K562 (cell line): ENCODE measurements around the gene MYL6B. TPM values are rescaled to one million over a fixed set of nuclear protein-coding genes. Genes with fewer than 3 reads are reported as not detected.

ENCODE experiments used
- CCNT2 ChIP-seq: IDR thresholded peaks from 2 replicates; pipeline ENCODE4 v1.6.1; 2011; ENCODE audit warnings: borderline replicate concordance, low read depth, mild to moderate bottlenecking, moderate library complexity, mixed read lengths, low read length; ENCODE audit not compliant: insufficient read length; ENCODE audit errors: extremely low read depth
- ELF4 ChIP-seq: fragments of 450-650 bp; formaldehyde crosslinking; IDR thresholded peaks from 2 replicates; pipeline ENCODE4 v1.4.0; 2022; ENCODE audit warnings: missing genetic modification characterization
- HOMEZ ChIP-seq: fragments of 250-450 bp; sonication (Bioruptor Pico); IDR thresholded peaks from 2 replicates; pipeline ENCODE4 v1.4.0; 2020; ENCODE audit warnings: mild to moderate bottlenecking, moderate library complexity
- NCOA2 ChIP-seq, 2 experiments: fragments of 450-650 bp; IDR thresholded peaks; 2 replicates each; pipeline ENCODE4 v1.6.1; 2018; ENCODE audit warnings: mild to moderate bottlenecking in 2 of 2, moderate library complexity in 1 of 2; ENCODE audit not compliant: partially characterized antibody in 2 of 2
- POLR2A ChIP-seq: fragments of 450-650 bp; conservative IDR thresholded peaks from 2 replicates; pipeline ENCODE4 v1.6.1; 2016
- POLR2AphosphoS2 ChIP-seq: IDR thresholded peaks from 2 replicates; pipeline ENCODE4 v1.6.1; 2012; ENCODE audit warnings: low read length, improper control_type of control experiment
- POLR2AphosphoS5 ChIP-seq: IDR thresholded peaks from 2 replicates; pipeline ENCODE4 v1.6.1; 2011; ENCODE audit warnings: mild to moderate bottlenecking, low read depth, low read length, moderate library complexity; ENCODE audit not compliant: control insufficient read depth, insufficient read depth
- RBM14 ChIP-seq: fragments of 200-400 bp; formaldehyde crosslinking; IDR thresholded peaks from 2 replicates; pipeline ENCODE4 v1.6.1; 2018; ENCODE audit warnings: low read depth, mild to moderate bottlenecking, low read length, moderate library complexity, borderline replicate concordance; ENCODE audit not compliant: insufficient read depth
- RBM39 ChIP-seq: fragments of 200-400 bp; formaldehyde crosslinking; optimal IDR thresholded peaks from 2 replicates; pipeline ENCODE3; 2018; ENCODE audit warnings: low read depth, low read length
- SP1 ChIP-seq: sonication (generic); formaldehyde crosslinking; IDR thresholded peaks from 2 replicates; pipeline ENCODE4 v1.8.1; 2022; ENCODE audit warnings: mild to moderate bottlenecking, missing genetic modification reagents
- polyA plus RNA-seq, 8 experiments: library from polyadenylated mRNA; depleted of rRNA in 4 of 8; stranded (reverse) in 5 of 8; unstranded in 3 of 8; fragments of >200 nt; fragmentation: Nextera tagmentation in 2 of 8; fragmentation: Illumina TruSeq in 1 of 8; extraction: Ambion mirVana in 2 of 8; extraction: Trizol in 1 of 8; gene quantifications; 2 replicates each; pipeline versions ENCODE4 v1.2.1 to v1.2.3, GENCODE V29; 2011 to 2014; ENCODE audit warnings: inconsistent platforms in 1 of 8, missing spikeins in 1 of 8
- total RNA-seq, 7 experiments: library from RNA; depleted of rRNA in 6 of 7; stranded (reverse); fragments of >200 nt in 6 of 7; fragmentation: Illumina TruSeq in 2 of 7; extraction: Trizol in 2 of 7; gene quantifications; 2 replicates each; pipeline versions ENCODE4 v1.2.1 to v1.2.3, GENCODE V29; 2011 to 2021; ENCODE audit warnings: low replicate concordance in 1 of 7

MYL6B gene
- total and polyA plus RNA-seq, 9 of the 15 experiments (the other 6 are each of a cell fraction or from before 2014, with no cell fraction given): 42.8 to 77.3 (median 68.6) TPM

DNA sequence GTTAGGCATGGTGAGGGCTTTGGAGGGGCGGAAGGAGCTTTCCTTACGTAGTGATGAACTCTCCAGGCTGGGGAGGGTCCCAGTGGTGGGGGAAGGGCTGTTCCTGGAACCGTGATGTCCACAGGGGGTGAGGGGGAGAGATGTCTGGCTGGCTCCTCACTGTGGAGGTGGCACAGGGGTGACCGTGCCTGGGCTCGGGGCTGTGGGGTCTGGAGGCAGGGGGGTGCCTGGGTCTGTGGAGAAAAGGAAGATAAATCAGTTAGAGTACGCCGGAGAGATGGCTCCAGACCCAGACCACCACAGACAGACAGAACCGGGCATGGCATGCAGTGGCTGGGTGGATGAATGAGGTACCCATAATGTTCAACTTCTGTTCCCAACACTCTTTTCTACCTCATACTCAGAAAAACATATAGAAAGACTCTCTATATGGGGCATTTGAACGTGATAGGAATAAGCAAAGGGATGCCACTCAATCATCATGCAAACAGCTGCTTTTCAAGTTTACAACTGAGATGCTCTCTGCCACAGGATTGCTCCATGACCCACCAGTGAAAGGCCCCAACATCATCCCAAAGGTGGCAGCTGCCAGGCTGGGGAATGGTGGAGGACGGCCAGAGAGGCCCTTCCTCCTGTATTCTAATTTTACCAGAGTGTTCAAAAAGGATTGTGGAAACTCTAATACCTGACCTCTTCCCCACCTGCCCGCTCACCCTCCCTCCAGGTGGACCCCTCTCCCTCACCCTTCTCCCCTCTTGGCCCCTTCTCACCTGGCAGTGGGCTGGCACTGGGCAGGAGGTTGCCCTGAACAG, 11.4 kb downstream of the MYL6B start (continued):
- TF ChIP-seq RBM14 (no peak), HOMEZ (CRISPR knock-in tag) (no peak), SP1 (CRISPR knock-in tag) (peak; percentile 32), POLR2A (peak; percentile 18), NCOA2 (IDR thresholded peaks at IDR 0.05; ENCODE audit: partially characterized antibody in 2 of 2) (no peak), ELF4 (CRISPR knock-in tag) (0 out of 2 replicates have a peak, but pooled peaks have one; percentile 5), POLR2AphosphoS2 (0 out of 2 replicates have a peak, but pooled peaks have one; percentile 32), CCNT2 (peak; percentile 12), RBM39 (no peak), POLR2AphosphoS5 (0 out of 2 replicates have a peak, but pooled peaks have one; percentile 50)
- TF ChIP-seq, all 486 proteins: peak for 15
